Coronary artery (tissue), 2 donors: Measurements from ENCODE around the gene DLK1.

Source experiments
- DNase-seq: peaks from one replicate; pipeline ENCODE4 v3.0.0-alpha.2; 2017; ENCODE audit warnings: low spot score
- H3K27ac ChIP-seq, 2 donors: fragments of 200-600 bp; sonication (generic); one replicate each; pipeline ENCODE4 v1.5.1; 2016 to 2019
- H3K4me3 ChIP-seq: fragments of 200-600 bp; sonication (generic); 2 replicates; pipeline ENCODE4 v1.5.1; 2016; ENCODE audit warnings: mild to moderate bottlenecking, moderate library complexity
- TF ChIP-seq, protein P1 (sequence below): fragments of 200-600 bp; sonication (generic); IDR thresholded peaks from one replicate; pipeline ENCODE4 v1.5.1; 2019; ENCODE audit warnings: antibody characterized with exemption

DLK1 gene

GRCh38 chr14:100779691-100780080 is 53.0 kb downstream of the DLK1 start:
- Histone ChIP-seq H3K4me3 (no peak overlapping the region), H3K27ac (no peak overlapping the region)
- TF ChIP-seq, protein P1, sequence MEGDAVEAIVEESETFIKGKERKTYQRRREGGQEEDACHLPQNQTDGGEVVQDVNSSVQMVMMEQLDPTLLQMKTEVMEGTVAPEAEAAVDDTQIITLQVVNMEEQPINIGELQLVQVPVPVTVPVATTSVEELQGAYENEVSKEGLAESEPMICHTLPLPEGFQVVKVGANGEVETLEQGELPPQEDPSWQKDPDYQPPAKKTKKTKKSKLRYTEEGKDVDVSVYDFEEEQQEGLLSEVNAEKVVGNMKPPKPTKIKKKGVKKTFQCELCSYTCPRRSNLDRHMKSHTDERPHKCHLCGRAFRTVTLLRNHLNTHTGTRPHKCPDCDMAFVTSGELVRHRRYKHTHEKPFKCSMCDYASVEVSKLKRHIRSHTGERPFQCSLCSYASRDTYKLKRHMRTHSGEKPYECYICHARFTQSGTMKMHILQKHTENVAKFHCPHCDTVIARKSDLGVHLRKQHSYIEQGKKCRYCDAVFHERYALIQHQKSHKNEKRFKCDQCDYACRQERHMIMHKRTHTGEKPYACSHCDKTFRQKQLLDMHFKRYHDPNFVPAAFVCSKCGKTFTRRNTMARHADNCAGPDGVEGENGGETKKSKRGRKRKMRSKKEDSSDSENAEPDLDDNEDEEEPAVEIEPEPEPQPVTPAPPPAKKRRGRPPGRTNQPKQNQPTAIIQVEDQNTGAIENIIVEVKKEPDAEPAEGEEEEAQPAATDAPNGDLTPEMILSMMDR, result no peak
- DNase-seq, result no peak

- no peak overlapping the region for H3K4me3 ChIP-seq
- TF ChIP-seq, protein P1, result no peak
- DNase-seq, result no peak
- no peak overlapping the region for H3K27ac ChIP-seq
Measured at GRCh38 chr14:100780246-100780645, 53.6 kb downstream of the DLK1 start.

- no peak for DNase-seq
- Histone ChIP-seq H3K27ac (no peak overlapping the region), H3K4me3 (no peak overlapping the region)
- TF ChIP-seq, protein P1, result no peak
Measured at GRCh38 chr14:100780646-100781355, 54.1 kb downstream of the DLK1 start.

- Histone ChIP-seq H3K27ac (no peak overlapping the region), H3K4me3 (no peak overlapping the region)
- DNase-seq, result peak; percentile 0
- TF ChIP-seq, protein P1, result no peak
Measured at GRCh38 chr14:100781952-100782351, 55.3 kb downstream of the DLK1 start.

GRCh38 chr14:100782516-100783320 is 56.0 kb downstream of the DLK1 start:
- Histone ChIP-seq H3K27ac (no peak overlapping the region), H3K4me3 (no peak overlapping the region)
- TF ChIP-seq, protein P1, result no peak
- peak; percentile 33 for DNase-seq

DNA sequence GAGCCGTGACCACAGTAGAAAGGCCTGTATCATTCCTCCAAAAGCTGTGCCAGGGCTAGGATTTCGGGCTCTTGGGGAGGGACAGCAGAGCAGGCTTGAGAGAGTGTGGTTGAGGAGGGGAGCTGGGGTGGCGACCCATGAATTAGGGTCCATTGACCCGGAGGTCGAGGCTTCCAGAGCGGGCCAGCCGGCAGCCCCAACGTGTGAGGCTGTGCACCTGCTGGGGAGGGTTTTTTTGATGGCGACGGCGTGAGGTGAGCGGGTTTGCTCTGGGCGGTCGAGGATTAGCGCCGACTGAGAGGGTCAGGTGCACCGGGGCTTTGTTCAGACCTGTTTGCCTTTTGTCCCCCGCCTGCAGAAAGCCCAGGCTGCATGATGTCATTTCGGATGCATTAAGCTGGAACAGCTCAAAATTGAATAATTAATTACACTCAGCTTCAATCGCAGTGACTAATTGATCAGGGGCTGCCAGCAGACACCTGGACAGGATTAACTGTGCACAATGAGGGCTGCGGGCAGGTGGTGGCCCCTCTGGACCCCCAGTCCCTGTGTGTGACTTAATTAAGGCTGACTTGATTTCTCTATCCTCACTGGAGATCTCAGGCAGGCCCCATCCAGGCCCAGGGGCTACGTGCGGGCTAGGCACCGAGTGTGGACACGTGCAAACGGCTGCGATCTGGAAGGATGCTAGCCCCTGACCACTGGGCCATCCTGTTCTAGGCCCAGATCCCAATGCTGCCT is 57.1 kb downstream of the DLK1 start:
- TF ChIP-seq, protein P1, result no peak
- Histone ChIP-seq H3K4me3 (no peak overlapping the region), H3K27ac (no peak overlapping the region)
- DNase-seq, result no peak
